GM12878 (cell line): Measurements from ENCODE around the gene PIAS2. TPM values are rescaled to one million over a fixed set of nuclear protein-coding genes. Genes with fewer than 3 reads are reported as not detected.

Experiments used
- BACH1 ChIP-seq: fragments of 450-650 bp; IDR thresholded peaks from 2 replicates; pipeline ENCODE4 v1.6.1; 2017; ENCODE audit warnings: mild to moderate bottlenecking, borderline replicate concordance
- CREB1 ChIP-seq: IDR thresholded peaks from 2 replicates; pipeline ENCODE4 v1.6.1; 2012; ENCODE audit warnings: low read depth, mild to moderate bottlenecking, inconsistent platforms
- CTCF ChIP-seq, 3 experiments: IDR thresholded peaks in 2 of 3; conservative IDR thresholded peaks in 1 of 3; 2 replicates each; pipeline ENCODE4 v1.5.1; 2011; ENCODE audit warnings: low read depth in 3 of 3, low read length in 3 of 3, mild to moderate bottlenecking in 3 of 3, control low read depth in 2 of 3, moderate library complexity in 2 of 3, inconsistent platforms in 1 of 3, mixed read lengths in 1 of 3; ENCODE audit not compliant: control insufficient read depth in 2 of 3, insufficient read depth in 1 of 3; ENCODE audit errors: extremely low read depth in 1 of 3
- EP300 ChIP-seq, 2 experiments: fragments of 150-350 bp in 1 of 2; IDR thresholded peaks; 2 replicates each; pipeline ENCODE4 v1.6.1; 2011 to 2012; ENCODE audit warnings: low read depth in 2 of 2, low read length in 2 of 2, borderline replicate concordance in 1 of 2, improper control_type of control experiment in 1 of 2, inconsistent platforms in 1 of 2; ENCODE audit not compliant: control insufficient read depth in 1 of 2
- GABPA ChIP-seq: IDR thresholded peaks from 2 replicates; pipeline ENCODE4 v1.6.1; 2014; ENCODE audit warnings: antibody characterized with exemption, low read depth, mild to moderate bottlenecking, inconsistent platforms
- KDM1A ChIP-seq: fragments of 200-600 bp; sonication (generic); IDR thresholded peaks from 2 replicates; pipeline ENCODE4 v1.6.1; 2016; ENCODE audit warnings: borderline replicate concordance
- NFXL1 ChIP-seq: fragments of 450-650 bp; IDR thresholded peaks from 2 replicates; pipeline ENCODE4 v1.6.1; 2017; ENCODE audit warnings: antibody characterized with exemption, mild to moderate bottlenecking, borderline replicate concordance
- POLR2AphosphoS2 ChIP-seq: IDR thresholded peaks from 2 replicates; pipeline ENCODE4 v1.6.1; 2011; ENCODE audit warnings: low read depth, mild to moderate bottlenecking, low read length, improper control_type of control experiment, moderate library complexity
- RAD51 ChIP-seq: fragments of 450-650 bp; IDR thresholded peaks from 2 replicates; pipeline ENCODE4 v1.6.1; 2016; ENCODE audit warnings: moderate library complexity, mild to moderate bottlenecking, inconsistent platforms
- RB1 ChIP-seq: fragments of 450-650 bp; formaldehyde crosslinking; IDR thresholded peaks from 2 replicates; pipeline ENCODE4 v1.6.1; 2017; ENCODE audit warnings: mild to moderate bottlenecking, borderline replicate concordance
- RFX5 ChIP-seq: IDR thresholded peaks from 2 replicates; pipeline ENCODE4 v1.6.1; 2011; ENCODE audit warnings: low read depth, low read length, improper control_type of control experiment
- SP1 ChIP-seq: IDR thresholded peaks from one replicate; pipeline ENCODE4 v1.6.1; 2011; ENCODE audit warnings: low read depth, low read length
- SREBF2 ChIP-seq: IDR thresholded peaks from 2 replicates; pipeline ENCODE4 v1.6.1; 2012; ENCODE audit warnings: mild to moderate bottlenecking, low read length
- SRF ChIP-seq, 2 experiments: IDR thresholded peaks; 2 replicates each; pipeline ENCODE4 v1.6.1; 2011; ENCODE audit warnings: low read depth in 2 of 2, low read length in 2 of 2, mild to moderate bottlenecking in 1 of 2, moderate library complexity in 1 of 2
- STAT1 ChIP-seq: fragments of 450-650 bp; conservative IDR thresholded peaks from 2 replicates; pipeline ENCODE4 v1.6.1; 2014; ENCODE audit warnings: antibody characterized with exemption, mild to moderate bottlenecking
- SUZ12 ChIP-seq: fragments of 200-600 bp; sonication (generic); IDR thresholded peaks from one replicate; pipeline ENCODE4 v1.6.1; 2018; ENCODE audit warnings: antibody characterized with exemption, mild to moderate bottlenecking; ENCODE audit not compliant: unreplicated experiment
- USF2 ChIP-seq: IDR thresholded peaks from 2 replicates; pipeline ENCODE4 v1.6.1; 2011; ENCODE audit warnings: low read depth, low read length, improper control_type of control experiment, borderline replicate concordance
- ZBED1 ChIP-seq: IDR thresholded peaks from 2 replicates; pipeline ENCODE4 v1.6.1; 2016; ENCODE audit warnings: borderline replicate concordance
- ZBTB11 ChIP-seq: fragments of 450-650 bp; formaldehyde crosslinking; IDR thresholded peaks from 2 replicates; pipeline ENCODE4 v1.5.0; 2022; ENCODE audit warnings: mild to moderate bottlenecking, missing genetic modification characterization
- ZNF384 ChIP-seq: IDR thresholded peaks from 2 replicates; pipeline ENCODE4 v1.6.1; 2012; ENCODE audit warnings: low read depth, mild to moderate bottlenecking, low read length, improper control_type of control experiment, borderline replicate concordance
- ZZZ3 ChIP-seq: IDR thresholded peaks from 2 replicates; pipeline ENCODE4 v1.6.1; 2011; ENCODE audit warnings: low read depth; ENCODE audit not compliant: control insufficient read depth, insufficient read length
- polyA plus RNA-seq, 11 experiments: library from polyadenylated mRNA; depleted of rRNA in 4 of 11; unstranded in 6 of 11; stranded (reverse) in 5 of 11; fragments of >200 nt; fragmentation: Nextera tagmentation in 4 of 11; fragmentation: Illumina TruSeq in 1 of 11; extraction: Ambion mirVana in 4 of 11; extraction: Trizol in 1 of 11; gene quantifications; 1 replicate in 1 of 11; 2 replicates in 10 of 11; pipeline versions ENCODE4 v1.2.1 to v1.2.3, GENCODE V29; 2011 to 2016; ENCODE audit warnings: inconsistent platforms in 2 of 11, missing spikeins in 2 of 11, low read depth in 1 of 11
- total RNA-seq, 4 experiments: library from RNA; depleted of rRNA in 3 of 4; stranded (reverse); fragments of >200 nt in 3 of 4; fragmentation: Illumina TruSeq in 1 of 4; extraction: Trizol in 1 of 4; gene quantifications; 2 replicates each; pipeline versions ENCODE4 v1.2.1 to v1.2.3, GENCODE V29; 2013 to 2021

PIAS2 gene
- total and polyA plus RNA-seq, 10 of the 15 experiments (the other 5 are each of a cell fraction or from before 2014, with no cell fraction given) = 4.0 to 31.8 (median 22.4) TPM

DNA sequence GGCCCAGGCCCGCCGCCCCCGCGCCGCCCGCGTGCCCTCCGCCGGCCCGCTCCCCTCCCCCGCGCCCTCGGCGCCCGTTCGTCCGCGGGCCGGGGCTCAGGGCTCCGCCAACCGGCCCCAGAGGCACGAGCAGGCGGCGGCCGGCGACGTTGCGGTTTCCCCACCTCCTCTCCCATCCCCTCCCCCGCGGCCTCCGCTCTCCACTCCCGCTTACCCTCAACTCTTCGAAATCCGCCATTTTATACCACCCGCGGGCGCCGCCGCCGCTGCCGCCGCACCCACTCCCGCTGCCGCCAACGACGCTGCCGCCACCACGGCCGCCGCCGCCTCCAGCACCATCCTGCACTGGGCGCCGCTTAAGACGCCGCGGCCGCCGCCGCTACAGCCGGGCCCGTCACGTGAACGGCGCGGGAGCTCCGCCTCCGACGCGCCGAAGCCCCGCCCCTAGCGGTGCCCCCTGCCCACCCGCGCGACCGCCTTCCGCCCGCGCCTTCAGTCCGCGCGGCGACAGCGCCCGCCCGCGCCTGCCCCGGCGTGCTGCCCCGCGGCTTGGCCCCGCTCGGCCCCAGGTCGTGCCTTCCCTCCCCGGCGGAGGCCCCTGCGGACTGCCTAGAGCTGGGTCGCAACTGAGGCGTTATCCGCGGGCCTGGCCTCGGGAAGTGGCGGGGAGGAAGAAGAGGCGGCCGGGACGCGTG is at the start of gene PIAS2, which contains the start of gene KATNAL2 (continued):
- TF ChIP-seq USF2 = peak; percentile 49
- TF ChIP-seq SREBF2 = no peak
- TF ChIP-seq CTCF (IDR thresholded peaks at IDR 0.05 in 2 of 3, conservative IDR thresholded peaks at IDR 0.05 in 1 of 3; ENCODE audit: control insufficient read depth in 2 of 3, extremely low read depth in 1 of 3, insufficient read depth in 1 of 3, low read depth in 3 of 3, low read length in 3 of 3) = peak in 1 of 3 experiments; percentile 42; a peak in 2 of 6 replicates
- TF ChIP-seq SUZ12 = no peak
- no peak for TF ChIP-seq ZBTB11
- no peak for TF ChIP-seq EP300 (IDR thresholded peaks at IDR 0.05; ENCODE audit: borderline replicate concordance in 1 of 2, control insufficient read depth in 1 of 2, low read depth in 2 of 2, low read length in 2 of 2)
- no peak for TF ChIP-seq ZBED1
- TF ChIP-seq BACH1 = peak; percentile 86; the same call in 1 of the 2 replicates
- no peak for TF ChIP-seq NFXL1
- TF ChIP-seq GABPA = no peak
- TF ChIP-seq POLR2AphosphoS2 = no peak
- no peak for TF ChIP-seq SRF (IDR thresholded peaks at IDR 0.05; ENCODE audit: low read depth in 2 of 2, low read length in 2 of 2)
- TF ChIP-seq KDM1A = no peak
- TF ChIP-seq CREB1 = no peak
- TF ChIP-seq RB1 = peak; percentile 94
- no peak for TF ChIP-seq RAD51
- TF ChIP-seq STAT1 = 0 out of 2 replicates have a peak, but pooled peaks have one; percentile 64
- TF ChIP-seq RFX5 = no peak
- no peak for TF ChIP-seq ZNF384
- no peak for TF ChIP-seq ZZZ3
- peak; percentile 10 for TF ChIP-seq SP1
- TF ChIP-seq, all 136 proteins: peak for 34
